22Rv1 (cell line): ENCODE data around the gene CHD6.

Experiments
- H3K27ac ChIP-seq: fragments of 450-650 bp; 2 replicates; pipeline ENCODE4 v1.5.1; 2017
- ZFX ChIP-seq: fragments of 450-650 bp; IDR thresholded peaks from 2 replicates; pipeline ENCODE4 v1.6.1; 2017; ENCODE audit warnings: antibody characterized with exemption, borderline replicate concordance
- TF ChIP-seq, protein P1 (sequence below): fragments of 450-650 bp; IDR thresholded peaks from 2 replicates; pipeline ENCODE4 v1.5.1; 2017; ENCODE audit warnings: mild to moderate bottlenecking

CHD6 gene

DNA sequence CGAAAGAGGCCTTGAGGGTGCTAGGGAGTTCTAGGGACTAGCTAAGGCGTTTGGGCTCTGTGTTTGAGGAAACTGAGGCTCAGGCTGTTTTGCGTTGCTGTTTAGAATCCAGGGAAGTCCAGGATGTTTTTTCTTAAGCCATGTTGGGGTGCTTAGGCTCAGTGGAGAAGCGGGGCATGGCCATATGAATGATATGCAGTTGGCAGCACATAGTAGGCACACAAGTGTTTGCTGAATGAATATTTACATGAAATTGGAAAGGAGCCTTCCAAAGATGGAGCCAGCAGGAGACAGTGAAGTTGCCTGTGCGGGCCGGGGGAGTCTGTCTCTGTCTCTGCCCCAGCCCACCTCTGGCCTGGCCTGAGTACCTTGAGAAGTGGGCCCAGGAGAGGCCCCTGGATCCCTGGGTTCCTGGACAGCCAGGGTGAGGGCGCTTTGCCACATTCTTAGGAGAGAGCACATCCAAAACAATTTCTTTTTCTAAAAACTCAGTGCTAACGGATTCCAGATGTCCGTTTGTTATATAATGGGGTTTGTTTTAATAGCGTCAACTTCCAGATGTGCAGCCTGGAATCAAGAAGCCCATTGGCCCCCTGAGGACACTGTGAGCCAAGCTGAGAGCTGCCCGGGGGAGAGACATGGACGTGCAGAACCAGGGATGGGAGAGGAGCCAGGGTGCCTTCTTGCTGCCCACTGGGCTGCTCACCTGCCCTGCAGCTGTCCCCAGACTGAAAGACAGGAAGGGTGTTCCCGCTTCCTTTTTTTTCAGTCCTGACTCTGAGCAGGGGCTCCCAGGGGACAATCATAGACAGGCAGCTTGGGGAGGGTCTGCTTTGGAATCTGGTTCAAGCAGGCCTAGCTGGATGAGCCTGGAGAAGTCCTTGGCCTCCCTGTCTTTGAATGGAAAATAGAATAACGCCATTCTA lies 231.4 kb downstream of the CHD6 start:
- no peak overlapping the region for H3K27ac ChIP-seq
- TF ChIP-seq, protein P1, sequence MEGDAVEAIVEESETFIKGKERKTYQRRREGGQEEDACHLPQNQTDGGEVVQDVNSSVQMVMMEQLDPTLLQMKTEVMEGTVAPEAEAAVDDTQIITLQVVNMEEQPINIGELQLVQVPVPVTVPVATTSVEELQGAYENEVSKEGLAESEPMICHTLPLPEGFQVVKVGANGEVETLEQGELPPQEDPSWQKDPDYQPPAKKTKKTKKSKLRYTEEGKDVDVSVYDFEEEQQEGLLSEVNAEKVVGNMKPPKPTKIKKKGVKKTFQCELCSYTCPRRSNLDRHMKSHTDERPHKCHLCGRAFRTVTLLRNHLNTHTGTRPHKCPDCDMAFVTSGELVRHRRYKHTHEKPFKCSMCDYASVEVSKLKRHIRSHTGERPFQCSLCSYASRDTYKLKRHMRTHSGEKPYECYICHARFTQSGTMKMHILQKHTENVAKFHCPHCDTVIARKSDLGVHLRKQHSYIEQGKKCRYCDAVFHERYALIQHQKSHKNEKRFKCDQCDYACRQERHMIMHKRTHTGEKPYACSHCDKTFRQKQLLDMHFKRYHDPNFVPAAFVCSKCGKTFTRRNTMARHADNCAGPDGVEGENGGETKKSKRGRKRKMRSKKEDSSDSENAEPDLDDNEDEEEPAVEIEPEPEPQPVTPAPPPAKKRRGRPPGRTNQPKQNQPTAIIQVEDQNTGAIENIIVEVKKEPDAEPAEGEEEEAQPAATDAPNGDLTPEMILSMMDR = no peak
- no peak for TF ChIP-seq ZFX

DNA sequence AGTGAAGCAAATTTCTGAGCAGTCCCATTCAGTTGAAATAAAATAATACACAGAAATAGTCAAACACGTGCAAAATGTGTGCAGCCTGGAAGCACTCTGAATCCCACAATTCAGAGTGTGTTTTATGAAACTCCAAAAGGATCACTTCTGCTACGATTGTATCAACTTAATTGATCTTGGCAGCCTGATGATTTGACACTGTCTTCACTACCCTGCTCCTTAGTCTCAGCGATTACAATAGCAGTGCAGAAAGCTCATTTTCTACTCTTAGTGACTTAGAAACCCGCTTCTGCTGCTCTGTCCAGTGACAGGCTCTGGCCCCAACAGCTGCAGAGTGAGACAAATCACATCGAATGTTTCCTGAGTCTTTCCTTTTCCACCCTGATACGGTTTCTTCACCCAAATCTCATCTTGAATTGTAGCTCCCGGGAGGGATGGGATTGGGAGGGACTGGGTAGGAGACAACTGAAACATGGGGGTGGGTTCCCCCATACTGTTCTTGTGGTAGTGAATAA lies 235.3 kb downstream of the CHD6 start:
- H3K27ac ChIP-seq = no peak overlapping the region
- TF ChIP-seq ZFX = no peak
- TF ChIP-seq, protein P1 = no peak

DNA sequence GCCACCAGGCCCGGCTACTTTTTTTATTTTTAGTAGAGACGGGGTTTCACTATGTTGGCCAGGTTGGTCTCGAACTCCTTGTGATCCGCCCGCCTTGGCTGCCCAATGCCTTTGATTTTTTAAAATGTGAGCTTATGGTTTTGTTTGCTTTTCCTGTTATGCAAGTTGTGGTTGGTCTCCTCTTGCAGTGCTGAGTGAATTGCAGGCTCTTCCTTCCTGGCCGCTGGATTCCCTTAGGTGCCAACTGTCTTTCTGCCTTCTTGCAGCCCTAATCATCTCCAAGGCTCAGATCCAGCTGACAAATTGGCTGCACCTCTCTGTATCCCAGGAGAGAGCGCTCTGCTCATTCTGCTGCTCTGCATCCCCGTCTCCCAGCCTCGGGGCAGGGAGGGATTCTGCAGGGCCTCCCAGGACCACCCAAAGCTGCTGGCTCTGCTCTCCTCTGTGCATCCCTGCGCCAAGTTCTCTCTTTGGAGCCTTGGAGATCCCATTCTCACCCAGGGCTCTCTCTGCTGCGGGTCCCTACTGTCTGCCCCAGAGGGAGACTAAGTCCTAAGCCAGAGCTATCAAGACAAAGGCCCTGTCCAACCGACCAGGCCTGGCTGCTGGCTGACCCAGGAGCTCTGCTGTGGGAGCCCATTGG lies 237.5 kb downstream of the CHD6 start:
- H3K27ac ChIP-seq = no peak overlapping the region

DNA sequence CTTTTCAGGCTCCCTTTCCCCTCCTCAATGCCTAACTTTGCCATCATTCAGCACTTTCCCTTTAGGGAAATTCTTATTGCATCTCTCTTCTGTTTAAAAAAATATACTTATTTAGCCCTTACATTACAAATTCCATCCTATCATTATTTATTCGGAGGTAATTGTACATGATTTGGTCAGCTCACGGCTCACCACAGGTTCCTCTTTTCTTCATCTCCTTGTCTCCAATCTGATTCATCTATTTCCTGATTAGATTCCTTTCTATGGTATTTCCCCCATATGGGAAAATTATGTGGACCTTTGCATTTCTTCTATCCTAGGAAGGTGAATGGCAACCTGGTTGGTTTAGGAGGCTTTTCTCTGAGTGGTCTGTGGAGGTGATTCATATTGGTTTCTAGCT lies 238.6 kb downstream of the CHD6 start:
- TF ChIP-seq, protein P1 = no peak
- no peak for TF ChIP-seq ZFX

More for the DNA sequence above, 237.5 kb downstream of the CHD6 start:
- TF ChIP-seq, protein P1 = no peak

DNA sequence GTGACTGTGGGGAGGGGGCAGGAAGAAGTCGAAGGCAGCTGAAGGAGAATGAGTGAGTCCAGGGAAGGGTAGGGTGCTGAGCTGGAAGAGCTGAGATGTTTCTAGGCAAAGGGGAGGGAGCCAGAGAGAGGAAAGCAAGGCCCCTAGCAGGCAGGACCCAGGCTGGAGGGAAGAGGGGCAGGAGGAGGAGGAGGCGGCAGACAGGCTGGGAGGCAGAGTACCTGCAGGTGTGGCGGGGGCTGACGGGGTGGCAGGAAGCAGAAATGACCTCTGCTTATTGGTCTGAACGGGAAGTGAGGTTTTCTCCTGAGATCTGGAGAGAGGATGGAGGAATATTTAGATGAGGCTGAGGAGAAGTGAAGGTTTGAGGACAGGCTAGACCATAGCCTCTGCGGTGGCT lies 240.9 kb downstream of the CHD6 start:
- TF ChIP-seq ZFX = no peak
- TF ChIP-seq, protein P1 = no peak
- no peak overlapping the region for H3K27ac ChIP-seq

More for the DNA sequence above, 238.6 kb downstream of the CHD6 start:
- H3K27ac ChIP-seq = no peak overlapping the region

DNA sequence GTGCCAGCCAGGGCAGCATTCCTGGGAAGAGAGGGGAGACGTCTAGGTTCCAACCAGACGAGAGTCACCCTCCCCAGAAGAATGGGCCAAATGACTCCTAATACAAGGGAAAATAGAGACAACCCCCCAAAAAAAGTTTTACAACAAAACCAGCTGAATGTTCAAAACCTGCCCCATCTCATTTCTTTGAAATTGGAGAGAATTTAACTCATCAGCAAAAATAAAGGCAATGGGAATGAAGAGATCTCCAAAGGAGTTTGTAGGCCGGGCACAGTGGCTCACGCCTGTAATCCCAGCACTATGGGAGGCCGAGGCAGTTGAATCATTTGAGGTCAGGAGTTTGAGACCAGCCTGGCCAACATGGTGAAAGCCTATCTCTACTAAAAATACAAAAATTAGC lies 241.8 kb downstream of the CHD6 start:
- TF ChIP-seq, protein P1 = no peak
- no peak for TF ChIP-seq ZFX

DNA sequence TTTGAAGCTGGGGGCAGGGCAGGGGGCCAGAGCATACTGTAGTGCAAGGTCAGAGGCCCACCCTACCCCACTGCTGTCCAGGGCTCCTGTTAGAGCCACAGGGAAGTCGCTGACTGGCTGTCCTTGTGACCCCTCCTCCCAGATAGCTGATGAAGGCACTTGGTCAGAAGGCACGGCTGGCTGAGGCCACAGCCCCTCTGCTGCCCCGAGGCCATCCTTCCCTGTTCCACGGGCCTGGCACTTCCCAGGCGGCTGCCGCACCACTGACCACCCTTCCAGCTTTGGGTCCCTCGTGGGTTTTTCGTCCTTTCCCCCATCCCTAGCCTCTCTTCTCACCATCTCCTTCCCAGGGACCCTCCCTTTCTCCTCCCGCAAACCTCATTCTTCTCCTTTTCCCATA lies 242.3 kb downstream of the CHD6 start:
- TF ChIP-seq, protein P1 = no peak
- TF ChIP-seq ZFX = no peak
- no peak overlapping the region for H3K27ac ChIP-seq

More for the DNA sequence above, 241.8 kb downstream of the CHD6 start:
- no peak overlapping the region for H3K27ac ChIP-seq
